ENCODE measurements around the gene NKX1-2. TPM values are rescaled to one million over a fixed set of nuclear protein-coding genes. Genes with fewer than 3 reads are reported as not detected.

NKX1-2 gene
- not detected for polyA plus RNA-seq

GRCh38 chr10:124450012-124450782 is at the start of gene NKX1-2:
NKX1-2 (minus strand) TSS chr10:124450035; CDS start chr10:124449943, 92 bp downstream.
- no peak for DNase-seq
- Mint-ChIP-seq H3K36me3 (no peaks in the 10 kb centered on the region), H3K9me3 (no peaks in the 10 kb centered on the region), H3K4me3 (no peak within 1 kb of the TSS), H3K4me1 (peaks cover 0 to 4% of the 10 kb centered on the region in 2 donors), H3K27me3 (ENCODE audit: low read depth in 3 of 3) (peaks cover 26 to 56% (median 31%) of the 10 kb centered on the region in 3 donors), H3K27ac (no peak within 1 kb of the TSS)

- Mint-ChIP-seq H3K9me3 (peaks cover 0 to 1% (median 0%) of the 10 kb centered on the region in 6 donors), H3K36me3 (peaks cover 11 to 20% (median 19%) of the 10 kb centered on the region in 3 donors), H3K27ac (no peak overlapping the region), H3K27me3 (ENCODE audit: low read depth in 3 of 3) (peaks cover 0 to 1% (median 1%) of the 10 kb centered on the region in 3 donors), H3K4me1 (peaks cover 10 to 13% of the 10 kb centered on the region in 2 donors), H3K4me3 (no peak overlapping the region)
- no peak for DNase-seq
These were observed 48.2 kb upstream of the NKX1-2 start for GRCh38 chr10:124498056-124498455.

- DNase-seq = no peak
- Mint-ChIP-seq H3K4me1 (peaks cover 10 to 13% of the 10 kb centered on the region in 2 donors), H3K9me3 (peaks cover 0 to 1% (median 0%) of the 10 kb centered on the region in 6 donors), H3K27ac (no peak overlapping the region), H3K36me3 (peaks cover 11 to 25% (median 25%) of the 10 kb centered on the region in 3 donors), H3K27me3 (ENCODE audit: low read depth in 3 of 3) (peaks cover 0 to 1% (median 1%) of the 10 kb centered on the region in 3 donors), H3K4me3 (no peak overlapping the region)
These were observed 47.5 kb upstream of the NKX1-2 start for GRCh38 chr10:124497196-124497881.

GRCh38 chr10:124496620-124497019 is 46.8 kb upstream of the NKX1-2 start:
- no peak for DNase-seq
- Mint-ChIP-seq H3K36me3 (peaks cover 11 to 26% (median 24%) of the 10 kb centered on the region in 3 donors), H3K9me3 (no peaks in the 10 kb centered on the region), H3K27me3 (ENCODE audit: low read depth in 3 of 3) (peaks cover 0 to 1% (median 1%) of the 10 kb centered on the region in 3 donors), H3K4me3 (no peak overlapping the region), H3K4me1 (peaks cover 10 to 13% of the 10 kb centered on the region in 2 donors), H3K27ac (peak overlapping the region in 1 of 6 donors; percentile 77)

GRCh38 chr10:124496150-124496549 is 46.3 kb upstream of the NKX1-2 start:
- H3K27ac Mint-ChIP-seq = no peak overlapping the region
- peaks cover 11 to 24% (median 22%) of the 10 kb centered on the region in 3 donors for H3K36me3 Mint-ChIP-seq
- H3K4me3 Mint-ChIP-seq = no peak overlapping the region
- DNase-seq = no peak
- H3K9me3 Mint-ChIP-seq = no peaks in the 10 kb centered on the region
- H3K4me1 Mint-ChIP-seq = peaks cover 10 to 13% of the 10 kb centered on the region in 2 donors
- peaks cover 0 to 1% (median 1%) of the 10 kb centered on the region in 3 donors for H3K27me3 Mint-ChIP-seq (ENCODE audit: low read depth in 3 of 3)

GRCh38 chr10:124495725-124496124 is 45.9 kb upstream of the NKX1-2 start:
- Mint-ChIP-seq H3K4me3 (no peak overlapping the region), H3K4me1 (peaks cover 10 to 13% of the 10 kb centered on the region in 2 donors), H3K27ac (no peak overlapping the region), H3K9me3 (no peaks in the 10 kb centered on the region), H3K27me3 (ENCODE audit: low read depth in 3 of 3) (peaks cover 0 to 1% (median 1%) of the 10 kb centered on the region in 3 donors), H3K36me3 (peaks cover 7 to 19% (median 18%) of the 10 kb centered on the region in 3 donors)
- DNase-seq = no peak

- H3K36me3 Mint-ChIP-seq = peaks cover 3 to 15% (median 13%) of the 10 kb centered on the region in 3 donors
- H3K27ac Mint-ChIP-seq = no peak overlapping the region
- H3K4me1 Mint-ChIP-seq = peaks cover 10 to 13% of the 10 kb centered on the region in 2 donors
- no peak overlapping the region for H3K4me3 Mint-ChIP-seq
- H3K9me3 Mint-ChIP-seq = no peaks in the 10 kb centered on the region
- H3K27me3 Mint-ChIP-seq (ENCODE audit: low read depth in 3 of 3) = peaks cover 0 to 1% (median 1%) of the 10 kb centered on the region in 3 donors
- DNase-seq = no peak
These were observed 45.3 kb upstream of the NKX1-2 start for GRCh38 chr10:124495162-124495561.

- peaks cover 0 to 1% (median 0%) of the 10 kb centered on the region in 3 donors for H3K27me3 Mint-ChIP-seq (ENCODE audit: low read depth in 3 of 3)
- peaks cover 10 to 13% of the 10 kb centered on the region in 2 donors for H3K4me1 Mint-ChIP-seq
- peak overlapping the region in 2 of 6 donors; percentile 59 to 67 for H3K27ac Mint-ChIP-seq
- peak overlapping the region in 3 of 5 donors; percentile 38 to 46 (median 42) for H3K4me3 Mint-ChIP-seq
- DNase-seq = no peak
- peaks cover 0 to 14% (median 13%) of the 10 kb centered on the region in 3 donors for H3K36me3 Mint-ChIP-seq
- H3K9me3 Mint-ChIP-seq = no peaks in the 10 kb centered on the region
These were observed 44.4 kb upstream of the NKX1-2 start for GRCh38 chr10:124494046-124494807.

GRCh38 chr10:124493214-124493882 is 43.5 kb upstream of the NKX1-2 start:
- Mint-ChIP-seq H3K27me3 (ENCODE audit: low read depth in 3 of 3) (peaks cover 0 to 1% (median 0%) of the 10 kb centered on the region in 3 donors), H3K36me3 (peaks cover 2 to 19% (median 18%) of the 10 kb centered on the region in 3 donors), H3K9me3 (no peaks in the 10 kb centered on the region), H3K4me1 (peaks cover 10 to 13% of the 10 kb centered on the region in 2 donors), H3K4me3 (peak overlapping the region in 1 of 5 donors; percentile 36), H3K27ac (no peak overlapping the region)
- DNase-seq = no peak

- Mint-ChIP-seq H3K27me3 (ENCODE audit: low read depth in 3 of 3) (peaks cover 0 to 3% (median 1%) of the 10 kb centered on the region in 3 donors), H3K4me3 (no peak overlapping the region)
These were observed 42.4 kb upstream of the NKX1-2 start for GRCh38 chr10:124492266-124492665.

GRCh38 chr10:124491105-124491504 is 41.3 kb upstream of the NKX1-2 start:
- Mint-ChIP-seq H3K9me3 (no peaks in the 10 kb centered on the region), H3K36me3 (peaks cover 8 to 23% (median 21%) of the 10 kb centered on the region in 3 donors), H3K27me3 (ENCODE audit: low read depth in 3 of 3) (peaks cover 0 to 3% (median 1%) of the 10 kb centered on the region in 3 donors), H3K27ac (no peak overlapping the region), H3K4me1 (peaks cover 10 to 13% of the 10 kb centered on the region in 2 donors), H3K4me3 (no peak overlapping the region)
- no peak for DNase-seq

More at GRCh38 chr10:124492266-124492665, 42.4 kb upstream of the NKX1-2 start:
- Mint-ChIP-seq H3K4me1 (peaks cover 10 to 13% of the 10 kb centered on the region in 2 donors), H3K27ac (no peak overlapping the region), H3K9me3 (no peaks in the 10 kb centered on the region), H3K36me3 (peaks cover 8 to 21% (median 20%) of the 10 kb centered on the region in 3 donors)
- no peak for DNase-seq

GRCh38 chr10:124486635-124487034 is 36.8 kb upstream of the NKX1-2 start:
- DNase-seq = no peak
- H3K27me3 Mint-ChIP-seq (ENCODE audit: low read depth in 3 of 3) = peaks cover 0 to 3% (median 2%) of the 10 kb centered on the region in 3 donors
- no peak overlapping the region for H3K27ac Mint-ChIP-seq
- no peaks in the 10 kb centered on the region for H3K4me1 Mint-ChIP-seq
- H3K9me3 Mint-ChIP-seq = peaks cover 0 to 4% (median 0%) of the 10 kb centered on the region in 6 donors
- no peak overlapping the region for H3K4me3 Mint-ChIP-seq
- H3K36me3 Mint-ChIP-seq = peaks cover 12 to 17% (median 12%) of the 10 kb centered on the region in 3 donors

- H3K27ac Mint-ChIP-seq = no peak overlapping the region
- H3K36me3 Mint-ChIP-seq = peaks cover 8 to 14% (median 12%) of the 10 kb centered on the region in 3 donors
- no peak overlapping the region for H3K4me3 Mint-ChIP-seq
- H3K9me3 Mint-ChIP-seq = peaks cover 0 to 4% (median 0%) of the 10 kb centered on the region in 6 donors
- peaks cover 0 to 3% (median 2%) of the 10 kb centered on the region in 3 donors for H3K27me3 Mint-ChIP-seq (ENCODE audit: low read depth in 3 of 3)
- DNase-seq = no peak
- H3K4me1 Mint-ChIP-seq = no peaks in the 10 kb centered on the region
These were observed 34.8 kb upstream of the NKX1-2 start for GRCh38 chr10:124484661-124485060.
